OCI-LY3 (cell line): ENCODE measurements around the gene PPP1R14B.

Source experiments
- EZH2phosphoT487 ChIP-seq: fragments of 200-600 bp; shearing (Covaris generic); IDR thresholded peaks from 2 replicates; pipeline ENCODE4 v1.6.1; 2018; ENCODE audit warnings: antibody characterized with exemption, mixed run types, low read depth
- TF ChIP-seq, protein P1 (sequence below): fragments of 200-600, 300-600 bp; sonication (generic); IDR thresholded peaks from 2 replicates; pipeline ENCODE4 v1.5.1; 2014; ENCODE audit warnings: antibody characterized with exemption, low read length, low read depth

DNA sequence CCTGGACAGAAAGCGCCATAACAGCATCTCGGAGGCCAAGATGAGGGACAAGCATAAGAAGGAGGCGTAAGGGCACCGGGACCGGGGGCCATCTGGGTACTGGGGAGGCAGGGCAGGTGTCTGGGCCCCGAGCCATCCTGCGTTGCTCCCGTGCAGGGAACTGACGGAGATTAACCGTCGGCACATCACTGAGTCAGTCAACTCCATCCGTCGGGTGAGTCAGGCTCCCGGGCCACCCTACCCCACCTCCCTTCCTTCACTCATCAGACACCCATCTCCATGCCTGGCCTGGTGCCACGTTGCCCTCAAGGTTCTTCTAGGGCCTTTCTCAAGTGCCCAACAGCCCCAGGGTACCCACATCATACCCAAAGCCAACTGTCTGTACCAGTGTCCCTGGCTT is 19.6 kb upstream of the PPP1R14B start:
- TF ChIP-seq, protein P1, sequence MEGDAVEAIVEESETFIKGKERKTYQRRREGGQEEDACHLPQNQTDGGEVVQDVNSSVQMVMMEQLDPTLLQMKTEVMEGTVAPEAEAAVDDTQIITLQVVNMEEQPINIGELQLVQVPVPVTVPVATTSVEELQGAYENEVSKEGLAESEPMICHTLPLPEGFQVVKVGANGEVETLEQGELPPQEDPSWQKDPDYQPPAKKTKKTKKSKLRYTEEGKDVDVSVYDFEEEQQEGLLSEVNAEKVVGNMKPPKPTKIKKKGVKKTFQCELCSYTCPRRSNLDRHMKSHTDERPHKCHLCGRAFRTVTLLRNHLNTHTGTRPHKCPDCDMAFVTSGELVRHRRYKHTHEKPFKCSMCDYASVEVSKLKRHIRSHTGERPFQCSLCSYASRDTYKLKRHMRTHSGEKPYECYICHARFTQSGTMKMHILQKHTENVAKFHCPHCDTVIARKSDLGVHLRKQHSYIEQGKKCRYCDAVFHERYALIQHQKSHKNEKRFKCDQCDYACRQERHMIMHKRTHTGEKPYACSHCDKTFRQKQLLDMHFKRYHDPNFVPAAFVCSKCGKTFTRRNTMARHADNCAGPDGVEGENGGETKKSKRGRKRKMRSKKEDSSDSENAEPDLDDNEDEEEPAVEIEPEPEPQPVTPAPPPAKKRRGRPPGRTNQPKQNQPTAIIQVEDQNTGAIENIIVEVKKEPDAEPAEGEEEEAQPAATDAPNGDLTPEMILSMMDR: no peak
- no peak for TF ChIP-seq EZH2phosphoT487
